IMR-90 (cell line): ENCODE data around the gene CYP4V2.

Experiments
- MAZ ChIP-seq: IDR thresholded peaks from 2 replicates; pipeline ENCODE4 v1.6.1; 2012; ENCODE audit warnings: low read depth, mild to moderate bottlenecking, low read length, improper control_type of control experiment, moderate library complexity, borderline replicate concordance
- POLR2A ChIP-seq: IDR thresholded peaks from 2 replicates; pipeline ENCODE4 v1.6.1; 2012; ENCODE audit warnings: mild to moderate bottlenecking, low read depth, low read length
- TF ChIP-seq, protein P1 (sequence below): conservative IDR thresholded peaks from 2 replicates; pipeline ENCODE4 v1.5.1; 2012; ENCODE audit warnings: mild to moderate bottlenecking, low read depth, low read length, improper control_type of control experiment

GRCh38 chr4:186158966-186159365, 32.4 kb upstream of the CYP4V2 start:
- TF ChIP-seq, protein P1, sequence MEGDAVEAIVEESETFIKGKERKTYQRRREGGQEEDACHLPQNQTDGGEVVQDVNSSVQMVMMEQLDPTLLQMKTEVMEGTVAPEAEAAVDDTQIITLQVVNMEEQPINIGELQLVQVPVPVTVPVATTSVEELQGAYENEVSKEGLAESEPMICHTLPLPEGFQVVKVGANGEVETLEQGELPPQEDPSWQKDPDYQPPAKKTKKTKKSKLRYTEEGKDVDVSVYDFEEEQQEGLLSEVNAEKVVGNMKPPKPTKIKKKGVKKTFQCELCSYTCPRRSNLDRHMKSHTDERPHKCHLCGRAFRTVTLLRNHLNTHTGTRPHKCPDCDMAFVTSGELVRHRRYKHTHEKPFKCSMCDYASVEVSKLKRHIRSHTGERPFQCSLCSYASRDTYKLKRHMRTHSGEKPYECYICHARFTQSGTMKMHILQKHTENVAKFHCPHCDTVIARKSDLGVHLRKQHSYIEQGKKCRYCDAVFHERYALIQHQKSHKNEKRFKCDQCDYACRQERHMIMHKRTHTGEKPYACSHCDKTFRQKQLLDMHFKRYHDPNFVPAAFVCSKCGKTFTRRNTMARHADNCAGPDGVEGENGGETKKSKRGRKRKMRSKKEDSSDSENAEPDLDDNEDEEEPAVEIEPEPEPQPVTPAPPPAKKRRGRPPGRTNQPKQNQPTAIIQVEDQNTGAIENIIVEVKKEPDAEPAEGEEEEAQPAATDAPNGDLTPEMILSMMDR, result no peak
- no peak for TF ChIP-seq MAZ
- TF ChIP-seq POLR2A, result no peak
